Liver (tissue), 9 donors: ENCODE data around the gene SLC20A1. TPM values are rescaled to one million over a fixed set of nuclear protein-coding genes. Genes with fewer than 3 reads are reported as not detected.

Source experiments
- DNase-seq: peaks from one replicate; pipeline ENCODE4 v3.0.0-alpha.2; 2017; ENCODE audit warnings: low spot score
- H3K27ac ChIP-seq, 2 donors: one replicate each; pipeline ENCODE4 v1.7.0; 2013; ENCODE audit warnings: inconsistent platforms in 2 of 2, low read length in 2 of 2, control low read depth in 1 of 2, low read depth in 1 of 2, mild to moderate bottlenecking in 1 of 2
- H3K27me3 ChIP-seq, 4 donors: one replicate each; pipeline versions ENCODE4 v1.6.1 to v1.7.0; 2013; ENCODE audit warnings: low read length in 3 of 4, inconsistent platforms in 1 of 4, mild to moderate bottlenecking in 1 of 4, moderate library complexity in 1 of 4; ENCODE audit not compliant: control insufficient read depth in 4 of 4, insufficient read depth in 4 of 4
- H3K36me3 ChIP-seq, 4 donors: one replicate each; pipeline versions ENCODE4 v1.6.1 to v1.7.0; 2013; ENCODE audit warnings: low read length in 3 of 4, mild to moderate bottlenecking in 3 of 4, low read depth in 1 of 4, moderate library complexity in 1 of 4; ENCODE audit not compliant: control insufficient read depth in 4 of 4, insufficient read depth in 3 of 4
- H3K4me1 ChIP-seq, 4 donors: one replicate each; pipeline versions ENCODE4 v1.6.1 to v1.7.0; 2013; ENCODE audit warnings: low read length in 3 of 4, mild to moderate bottlenecking in 3 of 4, moderate library complexity in 1 of 4; ENCODE audit not compliant: control insufficient read depth in 4 of 4, insufficient read depth in 4 of 4
- H3K4me3 ChIP-seq, 3 donors: one replicate each; pipeline versions ENCODE4 v1.6.1 to v1.7.0; 2013; ENCODE audit warnings: low read length in 3 of 3, control low read depth in 1 of 3, low read depth in 1 of 3, mild to moderate bottlenecking in 1 of 3
- H3K9ac ChIP-seq, 2 donors: one replicate each; pipeline ENCODE4 v1.7.0; 2013; ENCODE audit warnings: low read length in 2 of 2, mild to moderate bottlenecking in 2 of 2, moderate library complexity in 2 of 2, control low read depth in 1 of 2, low read depth in 1 of 2
- H3K9me3 ChIP-seq, 4 donors: one replicate each; pipeline versions ENCODE4 v1.6.1 to v1.7.0; 2013; ENCODE audit warnings: low read length in 3 of 4; ENCODE audit not compliant: control insufficient read depth in 4 of 4
- ATF3 ChIP-seq: IDR thresholded peaks from 2 replicates; pipeline ENCODE4 v1.6.1; 2016; ENCODE audit warnings: antibody characterized with exemption
- CTCF ChIP-seq: fragments of 150-350 bp; IDR thresholded peaks from 2 replicates; pipeline ENCODE4 v1.5.1; 2017; ENCODE audit warnings: improper control_type of control experiment, low read depth, low read length; ENCODE audit not compliant: missing input control
- EGR1 ChIP-seq, 2 donors: IDR thresholded peaks; 2 replicates each; pipeline ENCODE4 v1.6.1; 2016 to 2018; ENCODE audit warnings: antibody characterized with exemption in 2 of 2, low read depth in 2 of 2
- FOXA1 ChIP-seq: IDR thresholded peaks from 2 replicates; pipeline ENCODE4 v1.6.1; 2016; ENCODE audit warnings: antibody characterized with exemption
- FOXA2 ChIP-seq: IDR thresholded peaks from 2 replicates; pipeline ENCODE4 v1.6.1; 2016; ENCODE audit warnings: antibody characterized with exemption
- GABPA ChIP-seq, 2 donors: IDR thresholded peaks in 1 of 2; conservative IDR thresholded peaks in 1 of 2; 2 replicates each; pipeline ENCODE4 v1.6.1; 2016; ENCODE audit warnings: antibody characterized with exemption in 2 of 2, mild to moderate bottlenecking in 1 of 2, moderate library complexity in 1 of 2
- HNF4A ChIP-seq, 2 donors: conservative IDR thresholded peaks; 2 replicates each; pipeline ENCODE4 v1.6.1; 2016; ENCODE audit warnings: antibody characterized with exemption in 2 of 2, mild to moderate bottlenecking in 2 of 2
- HNF4G ChIP-seq: IDR thresholded peaks from 2 replicates; pipeline ENCODE4 v1.6.1; 2016; ENCODE audit warnings: antibody characterized with exemption
- JUND ChIP-seq, 2 donors: IDR thresholded peaks; 2 replicates each; pipeline ENCODE4 v1.6.1; 2016; ENCODE audit warnings: antibody characterized with exemption in 2 of 2
- MAX ChIP-seq: IDR thresholded peaks from 2 replicates; pipeline ENCODE4 v1.6.1; 2016; ENCODE audit warnings: antibody characterized with exemption
- NR2F2 ChIP-seq: IDR thresholded peaks from 2 replicates; pipeline ENCODE4 v1.6.1; 2016; ENCODE audit warnings: antibody characterized with exemption
- RAD21 ChIP-seq, 2 donors: IDR thresholded peaks; 2 replicates each; pipeline ENCODE4 v1.6.1; 2016; ENCODE audit warnings: antibody characterized with exemption in 2 of 2, mild to moderate bottlenecking in 2 of 2
- REST ChIP-seq: IDR thresholded peaks from 2 replicates; pipeline ENCODE4 v1.6.1; 2016; ENCODE audit warnings: antibody characterized with exemption, mild to moderate bottlenecking
- RXRA ChIP-seq, 2 donors: IDR thresholded peaks; 2 replicates each; pipeline ENCODE4 v1.6.1; 2017 to 2018; ENCODE audit warnings: antibody characterized with exemption in 2 of 2, mild to moderate bottlenecking in 1 of 2
- SP1 ChIP-seq: IDR thresholded peaks from 2 replicates; pipeline ENCODE4 v1.6.1; 2018; ENCODE audit warnings: antibody characterized with exemption, mild to moderate bottlenecking
- TAF1 ChIP-seq: conservative IDR thresholded peaks from 2 replicates; pipeline ENCODE4 v1.6.1; 2016; ENCODE audit warnings: antibody characterized with exemption, mild to moderate bottlenecking
- YY1 ChIP-seq: IDR thresholded peaks from 2 replicates; pipeline ENCODE4 v1.6.1; 2016; ENCODE audit warnings: antibody characterized with exemption, mild to moderate bottlenecking
- ZBTB33 ChIP-seq: IDR thresholded peaks from 2 replicates; pipeline ENCODE4 v1.6.1; 2016; ENCODE audit warnings: antibody characterized with exemption
- WGBS: extraction: QIAGEN DNeasy Blood & Tissue Kit; methylation state at CpG from one replicate; pipeline ENCODE4 v1.1.7; 2013; 5-methylcytosine and 5-hydroxymethylcytosine counted together
- polyA plus RNA-seq, 2 donors: library from polyadenylated mRNA; stranded (reverse) in 1 of 2; unstranded in 1 of 2; fragments of 200-250 nt in 1 of 2; fragments of >200 nt in 1 of 2; fragmentation: Nextera tagmentation in 1 of 2; extraction: Ambion mirVana in 1 of 2; gene quantifications; one replicate each; pipeline versions ENCODE4 v1.2.1 to v1.2.3, GENCODE V29; 2013 to 2015
- total RNA-seq, 2 donors: library from RNA; depleted of rRNA; stranded (reverse); fragments of >200 nt; gene quantifications; one replicate each; pipeline ENCODE4 v1.2.3, GENCODE V29; 2014
- donor health status: healthy.
- donor health status: healthy.
- donor health status: healthy.
- donor health status: healthy.
- donor health status: healthy.

SLC20A1 gene
- 10 to 100 TPM; 23.3 to 56.9 TPM for total RNA-seq
- 10 to 100 TPM; 15.3 to 16.7 TPM for polyA plus RNA-seq

GRCh38 chr2:112645310-112646101, at the start of gene SLC20A1:
SLC20A1 (plus strand) TSS chr2:112645939; CDS start chr2:112646829, 890 bp downstream.
- TF ChIP-seq NR2F2 (no peak), TAF1 (peak; percentile 63), HNF4A (conservative IDR thresholded peaks at IDR 0.05) (peak; percentile 25 to 36), HNF4G (no peak), FOXA2 (no peak), JUND (IDR thresholded peaks at IDR 0.05) (no peak), REST (no peak), CTCF (peak; percentile 24), MAX (no peak), GABPA (IDR thresholded peaks at IDR 0.05 in 1 of 2, conservative IDR thresholded peaks at IDR 0.05 in 1 of 2) (no peak), ATF3 (no peak), ZBTB33 (no peak), RXRA (IDR thresholded peaks at IDR 0.05) (peak; percentile 54 to 70), YY1 (no peak), RAD21 (IDR thresholded peaks at IDR 0.05) (no peak), FOXA1 (no peak), EGR1 (IDR thresholded peaks at IDR 0.05; ENCODE audit: low read depth in 2 of 2) (no peak), SP1 (peak; percentile 32)
- H3K27me3 ChIP-seq: no peaks in the 10 kb centered on the region
- peak within 1 kb of the TSS; percentile 88 to 98 for H3K9ac ChIP-seq
- under 1% methylated on average over 87 of the region's 87 CpGs for WGBS
- peak within 1 kb of the TSS; percentile 86 to 95 (median 90) for H3K4me3 ChIP-seq
- peak; percentile 98 for DNase-seq
- peak within 1 kb of the TSS; percentile 96 to 99 for H3K27ac ChIP-seq
- peaks cover 1 to 23% (median 19%) of the 10 kb centered on the region in 4 donors for H3K36me3 ChIP-seq
- H3K4me1 ChIP-seq: peaks cover 4 to 50% (median 34%) of the 10 kb centered on the region in 4 donors
- H3K9me3 ChIP-seq: no peaks in the 10 kb centered on the region
